HG02763 (cell line): ENCODE results near the gene SLFNL1.

Experiments used
- ATAC-seq: cut with Tn5 transposase; IDR thresholded peaks from one replicate; pipeline ENCODE4 v1.9.1; 2021; ENCODE audit warnings: mild to moderate bottlenecking, moderate library complexity; ENCODE audit not compliant: unreplicated experiment

SLFNL1 gene

DNA sequence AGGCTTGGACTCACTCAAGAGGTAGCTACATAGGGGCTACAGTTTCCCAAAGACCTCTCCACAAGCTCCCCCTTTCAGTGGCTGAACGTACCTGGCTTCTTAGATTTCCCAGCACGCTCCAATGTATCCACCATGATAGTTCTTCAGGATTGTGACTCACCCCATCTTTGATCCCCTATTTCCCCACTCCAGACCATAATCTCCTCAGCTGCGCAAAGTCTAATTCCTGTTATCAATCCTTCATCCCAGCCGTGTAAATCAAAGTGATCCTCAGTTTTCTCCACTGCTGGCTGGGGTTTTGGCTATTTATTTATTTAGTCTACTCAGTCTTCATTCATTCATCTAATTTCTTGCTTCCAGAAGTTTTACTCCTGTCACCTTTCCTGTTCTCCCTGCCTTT, 55.1 kb downstream of the SLFNL1 start:
- ATAC-seq = no peak
